Ammon's horn (tissue), 1 donor: ENCODE results near the gene EDN3.

Source experiments
- DNase-seq: peaks from one replicate; pipeline ENCODE4 v3.0.0-alpha.2; 2016; ENCODE audit warnings: low spot score

The EDN3 gene

DNA sequence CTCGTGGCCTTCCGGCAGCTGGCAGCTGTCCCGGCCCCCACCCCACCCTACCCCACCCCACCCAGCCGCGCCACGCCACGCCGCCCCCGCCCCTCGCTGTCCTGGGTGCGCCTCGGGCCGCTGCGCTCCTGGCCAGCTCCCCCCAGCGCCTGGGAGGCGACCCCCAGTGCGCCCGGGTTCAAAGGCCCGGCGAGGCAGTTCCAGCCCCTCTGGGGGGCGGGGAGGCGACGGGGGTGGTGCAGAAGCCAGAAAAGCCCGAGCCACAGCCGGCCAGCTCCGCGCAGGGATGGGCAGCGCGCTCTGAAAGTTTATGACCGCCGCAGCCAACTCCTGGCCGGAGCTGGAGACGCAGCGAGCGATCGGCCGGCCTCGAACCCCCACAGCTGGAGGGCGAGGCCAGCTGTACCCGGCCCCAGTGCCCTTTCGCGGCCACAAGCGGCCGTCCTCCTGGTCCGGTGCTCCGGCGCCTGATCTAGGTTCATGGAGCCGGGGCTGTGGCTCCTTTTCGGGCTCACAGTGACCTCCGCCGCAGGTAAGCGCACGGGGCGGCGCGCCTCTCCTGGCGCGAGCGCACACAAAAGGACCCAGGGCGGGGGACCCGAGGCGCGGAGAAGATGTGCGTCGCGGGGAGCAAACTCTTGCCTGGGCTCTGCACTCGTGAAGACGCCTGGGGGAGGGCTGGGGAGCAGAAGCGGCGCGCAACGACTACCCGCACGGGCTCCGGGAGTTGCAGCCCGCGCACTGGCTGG, at the start of gene EDN3:
Gene EDN3 (plus strand): TSS at position 279 of the 749 bp plus-strand sequence. CDS start 202 bp downstream, at position 481.
- DNase-seq: no peak

GRCh38 chr20:59253325-59253724, 47.1 kb upstream of the EDN3 start:
- DNase-seq: no peak

DNA sequence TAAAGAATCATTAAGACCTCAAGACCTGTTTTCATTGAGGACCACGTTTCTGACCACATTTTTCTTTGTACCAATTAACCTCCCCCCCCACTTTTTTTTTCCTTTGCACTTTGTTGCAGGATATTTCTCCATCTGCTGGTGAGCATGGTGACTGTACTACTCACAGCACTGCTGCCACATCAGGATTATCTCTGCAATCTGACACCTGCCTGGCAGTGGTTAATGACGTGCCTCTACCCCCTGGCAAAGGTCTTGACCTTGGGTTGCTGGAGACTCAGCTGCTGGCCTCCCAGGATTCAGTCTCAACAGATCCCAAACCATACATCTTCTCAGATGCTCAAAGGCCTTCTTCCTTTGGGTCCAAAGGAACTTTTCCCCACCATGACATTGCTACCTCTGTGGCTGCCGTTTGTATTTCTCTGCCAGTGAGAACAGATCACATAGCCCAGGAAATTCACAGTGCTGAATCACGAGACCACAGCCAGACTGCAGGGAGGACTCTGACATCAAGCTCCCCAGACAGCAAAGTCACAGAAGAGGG, 46.6 kb upstream of the EDN3 start:
- no peak for DNase-seq

DNA sequence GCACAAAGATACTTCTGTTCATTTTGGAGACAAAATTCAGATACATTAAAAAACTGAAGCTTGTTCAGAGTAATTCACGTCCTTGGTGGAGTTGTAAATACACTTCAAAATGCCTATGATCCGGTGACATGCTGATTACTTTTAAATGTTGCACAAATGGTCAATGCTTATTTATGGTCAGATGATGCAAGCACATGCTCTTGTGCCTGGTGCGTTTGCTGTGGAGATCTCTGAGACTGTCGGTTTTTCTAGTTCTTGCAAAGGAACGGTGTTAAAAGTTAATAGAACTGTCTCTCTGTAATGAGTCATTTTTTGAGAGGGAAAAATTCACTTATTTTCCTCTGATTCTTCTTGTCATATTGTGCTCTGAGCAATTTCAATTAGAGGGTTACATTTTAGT, 45.2 kb upstream of the EDN3 start:
- no peak for DNase-seq

DNA sequence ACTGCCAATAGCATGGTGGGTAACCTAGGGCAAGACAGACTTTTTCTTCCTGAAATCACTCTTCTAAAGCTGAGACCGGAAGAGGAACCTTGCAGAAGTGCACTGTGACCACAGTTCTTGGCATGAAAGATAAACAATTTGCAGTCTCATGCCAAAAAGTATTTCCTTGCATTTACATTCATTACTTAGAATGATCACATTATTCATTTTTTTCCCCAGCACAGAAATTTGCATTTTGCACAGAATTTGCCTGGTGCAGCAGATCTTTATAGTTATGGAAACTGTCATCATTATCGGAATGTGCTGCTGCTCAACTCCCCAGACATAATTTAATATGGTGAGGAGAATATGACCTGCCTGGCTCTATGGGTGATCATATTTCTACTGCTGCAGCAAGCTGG, 42.2 kb upstream of the EDN3 start:
- DNase-seq: no peak

GRCh38 chr20:59259946-59260345, 40.5 kb upstream of the EDN3 start:
- no peak for DNase-seq

- DNase-seq: no peak
These were observed 35.1 kb upstream of the EDN3 start for GRCh38 chr20:59265298-59265697.

DNA sequence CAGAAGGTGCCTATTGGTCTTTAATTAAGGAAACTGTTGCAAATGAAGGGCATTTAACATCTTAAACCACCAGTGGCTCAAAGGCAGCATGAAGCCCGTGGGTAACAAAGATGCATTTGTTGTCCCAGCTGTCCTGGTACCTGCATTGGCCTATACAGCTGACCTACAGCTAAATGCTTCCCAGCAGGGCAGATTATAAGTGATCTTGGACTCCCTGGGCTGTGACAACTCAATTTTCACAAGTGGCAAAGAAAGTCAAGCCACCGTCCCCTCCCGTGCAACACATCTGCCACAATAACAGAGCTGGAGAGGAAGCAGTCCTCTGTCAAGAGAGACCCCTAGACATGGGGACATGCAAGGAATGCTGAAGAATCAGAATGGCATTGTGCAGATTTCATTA, 31.5 kb upstream of the EDN3 start:
- DNase-seq: no peak

DNA sequence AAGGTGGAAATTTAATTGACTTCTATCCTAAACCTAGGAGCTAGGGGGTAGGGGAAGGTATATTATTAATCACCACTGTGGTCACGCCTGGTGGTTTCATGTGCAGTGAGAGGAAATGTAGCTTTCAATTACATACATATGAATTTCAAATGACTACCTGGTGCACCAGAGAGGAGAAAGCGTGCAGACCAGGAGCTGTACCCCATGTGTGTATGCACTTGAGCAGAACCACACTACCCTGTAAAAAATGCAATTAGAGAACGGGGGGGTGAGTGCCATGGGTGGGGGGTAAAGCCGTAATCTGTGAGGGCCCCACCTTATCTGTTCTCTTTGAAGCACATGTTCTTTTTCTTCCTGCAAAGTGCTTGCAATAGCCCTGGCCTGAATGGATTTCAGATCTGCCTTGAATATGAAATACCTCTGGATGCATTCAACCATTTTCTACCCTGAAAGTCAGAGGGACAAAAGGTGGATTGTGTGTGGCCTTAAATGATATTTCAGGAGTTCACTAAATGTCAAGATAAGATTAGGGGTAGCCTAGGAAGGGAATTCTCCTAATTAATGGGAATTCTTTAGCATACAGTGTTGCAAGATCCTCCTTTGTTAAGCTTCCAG, 30.9 kb upstream of the EDN3 start:
- DNase-seq: no peak

GRCh38 chr20:59270380-59270779, 30.0 kb upstream of the EDN3 start:
- no peak for DNase-seq

- DNase-seq: no peak
These were observed 26.6 kb upstream of the EDN3 start for GRCh38 chr20:59273739-59274357.

- DNase-seq: no peak
These were observed 23.5 kb upstream of the EDN3 start for GRCh38 chr20:59276938-59277337.

DNA sequence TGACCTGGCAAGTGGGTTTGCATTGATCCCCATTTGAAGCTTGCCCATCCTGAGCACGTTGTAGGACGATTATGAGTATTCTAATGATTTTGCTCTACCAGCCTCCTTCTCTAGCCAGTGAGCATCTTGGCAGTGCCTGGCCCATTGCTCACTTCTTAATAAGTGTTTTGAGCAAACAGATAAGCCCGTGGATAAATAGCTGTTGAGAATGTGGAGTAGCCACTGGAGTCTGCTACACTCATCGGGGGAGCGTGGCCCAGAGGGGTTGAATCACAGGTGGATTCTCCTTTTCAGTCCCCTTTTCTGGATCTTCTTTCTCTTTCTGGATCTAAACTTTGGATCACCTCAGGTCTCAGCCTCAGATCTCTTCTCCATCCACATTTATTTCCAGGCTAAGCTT, 15.9 kb upstream of the EDN3 start:
- no peak for DNase-seq

GRCh38 chr20:59289994-59290393, 10.4 kb upstream of the EDN3 start:
- no peak for DNase-seq

DNA sequence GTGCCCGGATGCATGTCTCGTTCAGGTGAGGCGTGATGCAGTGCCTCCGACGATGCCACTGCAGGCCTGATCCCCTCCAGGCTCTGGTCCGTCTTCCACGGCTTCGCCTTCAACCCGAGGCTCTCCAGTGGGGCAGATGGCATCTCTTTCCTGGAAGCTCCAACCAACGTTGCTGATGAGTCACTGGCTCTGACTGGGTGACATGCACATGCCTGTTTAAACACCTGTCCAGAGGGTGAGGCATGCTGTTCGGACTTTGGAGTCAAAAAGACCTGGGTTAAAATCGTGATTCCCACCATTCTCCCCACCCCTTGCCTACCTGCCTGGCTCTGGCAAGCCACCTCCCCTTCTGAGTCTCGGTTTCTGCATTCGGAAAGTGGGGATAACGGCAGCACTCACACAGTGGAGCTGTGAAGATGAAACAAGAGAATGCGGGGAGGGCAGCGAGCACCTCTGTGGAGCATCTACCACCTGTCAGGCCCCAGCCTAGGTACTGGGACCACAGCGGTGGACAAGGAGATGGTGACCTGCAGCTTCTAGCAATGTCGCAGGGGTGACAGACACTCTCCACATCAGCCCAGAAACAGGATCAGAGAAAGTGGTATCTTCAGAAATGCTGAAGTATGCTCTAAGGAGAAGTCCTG, 8.5 kb upstream of the EDN3 start:
- no peak for DNase-seq

DNA sequence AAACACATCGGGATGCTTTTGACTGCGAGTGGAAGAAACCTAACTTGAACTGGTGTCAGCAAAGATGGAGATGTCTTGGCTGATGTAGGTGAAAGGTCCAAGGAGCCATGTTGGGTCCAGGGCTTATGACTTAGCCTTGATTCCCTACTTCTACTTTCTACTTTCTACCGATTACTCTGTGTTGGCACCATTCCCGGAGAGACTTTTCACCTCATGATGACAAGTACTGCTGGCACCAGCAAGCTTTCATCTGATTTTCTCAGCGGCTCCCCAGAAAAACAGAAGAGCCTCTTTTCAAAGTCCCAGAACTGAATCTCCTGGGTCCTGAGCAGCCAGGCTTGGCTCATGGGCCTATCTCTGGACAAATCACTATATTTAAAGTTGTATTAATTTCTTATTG, 4.9 kb upstream of the EDN3 start:
- DNase-seq: no peak

GRCh38 chr20:59297686-59298085, 2.7 kb upstream of the EDN3 start:
- no peak for DNase-seq

DNA sequence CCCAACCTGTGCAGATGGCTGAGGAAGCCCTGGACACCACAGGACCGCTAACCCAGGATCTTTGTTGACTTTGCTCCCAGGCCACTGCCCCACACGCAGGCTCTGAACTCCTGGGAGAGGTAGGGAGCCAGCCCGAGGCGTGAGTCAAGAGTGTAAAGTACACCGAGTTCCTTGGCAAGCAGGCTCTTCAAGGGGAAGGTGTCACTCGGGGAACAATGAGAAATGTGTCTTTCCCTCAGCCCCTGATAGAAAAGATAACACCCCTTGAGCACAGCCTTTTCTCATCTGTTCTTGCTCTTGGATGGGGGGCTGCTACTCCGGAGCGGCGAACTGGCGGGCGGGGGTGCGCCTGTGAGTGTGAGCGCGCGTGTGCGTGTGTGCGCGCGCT, 472 bp upstream of the EDN3 start:
- no peak for DNase-seq

- DNase-seq: no peak
These were observed 1.1 kb downstream of the EDN3 start for GRCh38 chr20:59301343-59302007.

- DNase-seq: peak; percentile 66
These were observed 5.7 kb downstream of the EDN3 start for GRCh38 chr20:59305908-59306655.

DNA sequence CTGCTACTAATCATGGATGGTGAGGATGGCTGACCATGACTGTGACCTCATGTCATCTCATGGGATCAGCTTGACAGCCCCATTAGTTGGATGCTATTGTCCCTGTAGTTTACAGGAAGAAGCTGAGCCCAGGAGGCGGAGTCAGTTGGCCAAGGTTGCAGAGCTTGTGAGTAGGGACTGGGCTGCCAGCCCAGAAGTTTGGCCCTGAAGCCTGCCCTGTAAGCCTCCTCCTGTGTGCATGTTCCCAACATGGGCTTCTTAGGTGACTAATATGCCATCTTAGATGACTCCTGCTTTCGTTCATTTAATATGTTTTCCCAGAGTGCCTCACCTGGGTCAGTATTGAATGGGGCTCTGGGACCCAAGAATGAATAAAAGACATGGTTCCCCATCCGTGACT, 6.9 kb downstream of the EDN3 start:
- DNase-seq: no peak
